ENCODE results near the gene ISOC2.

DNA sequence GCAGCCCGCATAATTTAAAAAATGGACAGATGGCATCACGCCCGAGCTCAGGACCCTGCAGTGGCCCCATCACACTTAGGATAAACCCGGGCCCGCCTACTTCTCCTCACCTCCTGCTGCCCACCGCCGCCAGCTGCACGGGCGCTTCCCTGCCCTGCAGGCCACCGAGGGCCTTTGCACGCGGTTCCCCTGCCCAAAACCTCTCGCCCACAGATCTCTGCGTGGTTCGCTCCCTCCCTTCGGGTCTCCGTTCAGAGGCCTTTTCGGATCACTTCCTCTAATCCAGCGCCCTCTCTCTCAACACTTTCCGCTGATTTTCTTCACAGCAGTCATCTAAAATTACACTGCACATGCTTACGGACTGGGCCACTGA lies 20.1 kb downstream of the ISOC2 start:
- TF ChIP-seq, protein P1, sequence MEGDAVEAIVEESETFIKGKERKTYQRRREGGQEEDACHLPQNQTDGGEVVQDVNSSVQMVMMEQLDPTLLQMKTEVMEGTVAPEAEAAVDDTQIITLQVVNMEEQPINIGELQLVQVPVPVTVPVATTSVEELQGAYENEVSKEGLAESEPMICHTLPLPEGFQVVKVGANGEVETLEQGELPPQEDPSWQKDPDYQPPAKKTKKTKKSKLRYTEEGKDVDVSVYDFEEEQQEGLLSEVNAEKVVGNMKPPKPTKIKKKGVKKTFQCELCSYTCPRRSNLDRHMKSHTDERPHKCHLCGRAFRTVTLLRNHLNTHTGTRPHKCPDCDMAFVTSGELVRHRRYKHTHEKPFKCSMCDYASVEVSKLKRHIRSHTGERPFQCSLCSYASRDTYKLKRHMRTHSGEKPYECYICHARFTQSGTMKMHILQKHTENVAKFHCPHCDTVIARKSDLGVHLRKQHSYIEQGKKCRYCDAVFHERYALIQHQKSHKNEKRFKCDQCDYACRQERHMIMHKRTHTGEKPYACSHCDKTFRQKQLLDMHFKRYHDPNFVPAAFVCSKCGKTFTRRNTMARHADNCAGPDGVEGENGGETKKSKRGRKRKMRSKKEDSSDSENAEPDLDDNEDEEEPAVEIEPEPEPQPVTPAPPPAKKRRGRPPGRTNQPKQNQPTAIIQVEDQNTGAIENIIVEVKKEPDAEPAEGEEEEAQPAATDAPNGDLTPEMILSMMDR (conservative IDR thresholded peaks at IDR 0.05; ENCODE audit: low read length), result no peak
- no peak for TF ChIP-seq EZH2phosphoT487 (IDR thresholded peaks at IDR 0.05; ENCODE audit: borderline replicate concordance)
